Endothelial cell of umbilical vein (primary cell): ENCODE data around the gene PDK1. TPM values are rescaled to one million over a fixed set of nuclear protein-coding genes. Genes with fewer than 3 reads are reported as not detected.

Experiments used
- BruUV-seq: library from RNA; stranded (reverse); fragments of 400-500 nt; replicated peaks from 2 replicates; lab custom pipeline; 2021; lab: Mats Ljungman, UMichigan
- CTCF ChIA-PET: fragments of 300-600, 350-600 bp; sonication (Branson Sonifier 250); formaldehyde crosslinking; loops from one replicate; lab custom pipeline; 2021; ENCODE audit warnings: antibody characterized with exemption, inconsistent platforms; lab: Charles Lee
- POLR2A ChIA-PET: fragments of 300-600, 350-600 bp; sonication (Branson Sonifier 250); formaldehyde crosslinking; loops from one replicate; lab custom pipeline; 2021; ENCODE audit warnings: antibody characterized with exemption, inconsistent platforms; lab: Charles Lee
- DNase-seq: peaks from one replicate; pipeline ENCODE4 v3.0.0-alpha.2; 2011; ENCODE audit warnings: low read depth, low spot score
- FAIRE-seq: peaks from 2 replicates; lab custom pipeline; 2011; peaks lifted over from hg19 to GRCh38; lab: Jason Lieb, UNC
- H2AFZ ChIP-seq: 2 replicates; pipeline ENCODE4 v1.6.0; 2012; ENCODE audit warnings: low read depth, low read length, control low read depth, inconsistent platforms
- H3K27ac ChIP-seq: 2 replicates; pipeline ENCODE4 v1.5.1; 2011; ENCODE audit warnings: low read depth, mild to moderate bottlenecking, control low read depth, low read length, moderate library complexity; ENCODE audit not compliant: insufficient read depth
- H3K27me3 ChIP-seq, 2 experiments: 2 replicates each; pipeline versions ENCODE4 v1.6.0 to v1.6.1; 2011; ENCODE audit warnings: low read length in 2 of 2, mixed read lengths in 1 of 2; ENCODE audit not compliant: control insufficient read depth in 2 of 2, insufficient read depth in 2 of 2
- H3K36me3 ChIP-seq, 2 experiments: 2 replicates in 1 of 2; 3 replicates in 1 of 2; pipeline ENCODE4 v1.5.1; 2011; ENCODE audit warnings: low read length in 2 of 2, mild to moderate bottlenecking in 1 of 2, moderate library complexity in 1 of 2; ENCODE audit not compliant: control insufficient read depth in 2 of 2, insufficient read depth in 2 of 2; ENCODE audit errors: extremely low read depth in 1 of 2
- H3K4me1 ChIP-seq: 3 replicates; pipeline ENCODE4 v1.5.1; 2011; ENCODE audit warnings: mild to moderate bottlenecking, low read length; ENCODE audit not compliant: control insufficient read depth, insufficient read depth; ENCODE audit errors: extremely low read depth
- H3K4me2 ChIP-seq: 2 replicates; pipeline ENCODE4 v1.6.1; 2011; ENCODE audit warnings: low read length, control low read depth, mixed read lengths; ENCODE audit not compliant: insufficient read depth
- H3K4me3 ChIP-seq, 3 experiments: fragments of 200-600 bp in 1 of 3; sonication (generic), shearing (Covaris generic) in 1 of 3; replicated peaks in 1 of 3; 2 replicates each; pipeline ENCODE4 v1.5.1; 2011 to 2016; ENCODE audit warnings: control low read depth in 3 of 3, low read length in 3 of 3, mild to moderate bottlenecking in 2 of 3, inconsistent platforms in 1 of 3, low read depth in 1 of 3, moderate library complexity in 1 of 3; ENCODE audit not compliant: insufficient read depth in 1 of 3
- H3K79me2 ChIP-seq: 2 replicates; pipeline ENCODE4 v1.6.0; 2012; ENCODE audit warnings: low read length, inconsistent platforms; ENCODE audit not compliant: control insufficient read depth, insufficient read depth
- H3K9ac ChIP-seq: replicated peaks from 2 replicates; pipeline ENCODE3; 2011; ENCODE audit warnings: low read length, control low read depth; ENCODE audit not compliant: insufficient read depth; ENCODE audit errors: extremely low read depth
- H3K9me1 ChIP-seq: replicated peaks from 3 replicates; pipeline ENCODE4 v1.6.0; 2011; ENCODE audit warnings: mild to moderate bottlenecking, low read length; ENCODE audit not compliant: control insufficient read depth, insufficient read depth; ENCODE audit errors: extremely low read depth
- H3K9me3 ChIP-seq: replicated peaks from 2 replicates; pipeline ENCODE4 v1.5.1; 2012; ENCODE audit warnings: low read length, inconsistent platforms; ENCODE audit not compliant: control insufficient read depth, insufficient read depth
- H4K20me1 ChIP-seq: replicated peaks from 2 replicates; pipeline ENCODE3; 2011; ENCODE audit warnings: mild to moderate bottlenecking, low read length; ENCODE audit not compliant: control insufficient read depth, insufficient read depth; ENCODE audit errors: extremely low read depth
- EZH2 ChIP-seq: IDR thresholded peaks from 2 replicates; pipeline ENCODE4 v1.6.1; 2012; ENCODE audit warnings: borderline replicate concordance, low read depth, mild to moderate bottlenecking, moderate library complexity, low read length, inconsistent platforms; ENCODE audit not compliant: severe bottlenecking
- FOS ChIP-seq: IDR thresholded peaks from 2 replicates; pipeline ENCODE4 v1.6.1; 2011; ENCODE audit warnings: mild to moderate bottlenecking, low read length, moderate library complexity, borderline replicate concordance; ENCODE audit not compliant: insufficient read depth
- GATA2 ChIP-seq: IDR thresholded peaks from 2 replicates; pipeline ENCODE4 v1.7.0; 2011; ENCODE audit warnings: low read depth, mild to moderate bottlenecking, moderate library complexity, mixed read lengths, low read length; ENCODE audit not compliant: insufficient read length, insufficient read depth
- JUN ChIP-seq: IDR thresholded peaks from 2 replicates; pipeline ENCODE4 v1.6.1; 2011; ENCODE audit warnings: borderline replicate concordance, low read depth; ENCODE audit not compliant: insufficient read length, insufficient read depth
- MYC ChIP-seq: IDR thresholded peaks from one replicate; pipeline ENCODE4 v1.6.1; 2011; ENCODE audit warnings: mild to moderate bottlenecking, low read depth, low read length
- POLR2A ChIP-seq: IDR thresholded peaks from 2 replicates; pipeline ENCODE4 v1.6.1; 2012; ENCODE audit warnings: low read depth, mild to moderate bottlenecking, control low read depth, low read length
- POLR2AphosphoS5 ChIP-seq: IDR thresholded peaks from 2 replicates; pipeline ENCODE4 v1.6.1; 2012; ENCODE audit warnings: low read depth, mild to moderate bottlenecking, control low read depth, low read length, moderate library complexity; ENCODE audit not compliant: insufficient read depth
- dilution Hi-C: fragments of 300-500 bp; cut with MboI; formaldehyde crosslinking; loops from one replicate; pipeline ENCODE4 v1.15.0; 2019; ENCODE audit warnings: low sequenced_read_pairs; ENCODE audit not compliant: extremely low pct_ligation_motif_present
- intact Hi-C: fragments of 100-400 bp; cut with micrococcal nuclease; formaldehyde crosslinking; loops from one replicate; pipeline ENCODE4 v1.10.0; 2022
- polyA plus RNA-seq, 4 experiments: library from polyadenylated mRNA; depleted of rRNA in 3 of 4; stranded (reverse) in 3 of 4; unstranded in 1 of 4; fragments of >200 nt; gene quantifications; 2 replicates each; pipeline versions ENCODE4 v1.2.1 to v1.2.3, GENCODE V29; 2011 to 2012; ENCODE audit warnings: missing spikeins in 1 of 4
- total RNA-seq: library from RNA; stranded (reverse); gene quantifications from 2 replicates; pipeline ENCODE4 v1.2.3, GENCODE V29; 2021
- TF ChIP-seq, protein P1 (sequence below): IDR thresholded peaks from 2 replicates; pipeline ENCODE4 v1.6.1; 2011; ENCODE audit not compliant: insufficient read depth, insufficient read length
- TF ChIP-seq, protein P2 (sequence below), 2 donors: IDR thresholded peaks; 1 replicate in 1 of 2; 2 replicates in 1 of 2; pipeline ENCODE4 v1.5.1; 2011; ENCODE audit warnings: low read length in 2 of 2, mild to moderate bottlenecking in 2 of 2, moderate library complexity in 2 of 2, control low read depth in 1 of 2, inconsistent platforms in 1 of 2, low read depth in 1 of 2; ENCODE audit not compliant: insufficient read depth in 1 of 2; ENCODE audit errors: extremely low read depth in 1 of 2

PDK1 gene
- total and polyA plus RNA-seq, 2 donors (not counting 3 experiments of a cell fraction or from before 2014, with no cell fraction given) = 3.7 to 16.9 TPM

DNA sequence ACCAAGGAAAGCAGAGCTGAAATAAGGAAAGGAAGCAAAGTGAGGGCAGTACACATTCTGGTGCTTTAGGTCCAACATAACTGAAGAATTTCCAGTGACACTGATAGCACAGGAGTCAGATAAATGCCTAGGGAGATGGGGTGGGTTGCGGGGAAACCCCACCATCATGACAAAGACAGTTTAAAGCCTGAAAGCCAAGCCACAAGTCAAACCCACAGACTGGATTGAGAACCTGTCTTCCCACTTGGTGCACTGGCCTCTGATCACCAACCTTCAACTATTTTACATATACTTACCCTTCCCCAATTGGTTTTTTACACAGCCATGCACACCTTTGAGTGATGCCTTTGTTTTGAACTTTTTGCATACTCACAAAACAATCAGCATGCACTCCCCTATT is 22.2 kb upstream of the PDK1 start:
- H3K4me1 ChIP-seq = no peaks in the 10 kb centered on the region
- intact Hi-C loops = no loop called here
- H2AFZ ChIP-seq = no peak overlapping the region
- no peaks in the 10 kb centered on the region for H3K9me3 ChIP-seq
- no TSS peak for BruUV-seq
- FAIRE-seq (no peak), DNase-seq (no peak)
- no peaks in the 10 kb centered on the region for H3K79me2 ChIP-seq
- no peak overlapping the region for H3K4me3 ChIP-seq
- POLR2A ChIA-PET = no interaction called here
- no peaks in the 10 kb centered on the region for H4K20me1 ChIP-seq
- H3K27ac ChIP-seq = no peak overlapping the region
- no peak overlapping the region for H3K4me2 ChIP-seq
- dilution Hi-C loops = no loop called here
- no peaks in the 10 kb centered on the region for H3K27me3 ChIP-seq
- no peak for TF ChIP-seq POLR2A
- no peak for TF ChIP-seq FOS
- TF ChIP-seq EZH2 = no peak
- no peak for TF ChIP-seq MYC
- TF ChIP-seq GATA2 = no peak
- TF ChIP-seq, protein P1, sequence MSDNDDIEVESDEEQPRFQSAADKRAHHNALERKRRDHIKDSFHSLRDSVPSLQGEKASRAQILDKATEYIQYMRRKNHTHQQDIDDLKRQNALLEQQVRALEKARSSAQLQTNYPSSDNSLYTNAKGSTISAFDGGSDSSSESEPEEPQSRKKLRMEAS = no peak
- TF ChIP-seq POLR2AphosphoS5 = no peak
- TF ChIP-seq JUN = no peak
- TF ChIP-seq, protein P2, sequence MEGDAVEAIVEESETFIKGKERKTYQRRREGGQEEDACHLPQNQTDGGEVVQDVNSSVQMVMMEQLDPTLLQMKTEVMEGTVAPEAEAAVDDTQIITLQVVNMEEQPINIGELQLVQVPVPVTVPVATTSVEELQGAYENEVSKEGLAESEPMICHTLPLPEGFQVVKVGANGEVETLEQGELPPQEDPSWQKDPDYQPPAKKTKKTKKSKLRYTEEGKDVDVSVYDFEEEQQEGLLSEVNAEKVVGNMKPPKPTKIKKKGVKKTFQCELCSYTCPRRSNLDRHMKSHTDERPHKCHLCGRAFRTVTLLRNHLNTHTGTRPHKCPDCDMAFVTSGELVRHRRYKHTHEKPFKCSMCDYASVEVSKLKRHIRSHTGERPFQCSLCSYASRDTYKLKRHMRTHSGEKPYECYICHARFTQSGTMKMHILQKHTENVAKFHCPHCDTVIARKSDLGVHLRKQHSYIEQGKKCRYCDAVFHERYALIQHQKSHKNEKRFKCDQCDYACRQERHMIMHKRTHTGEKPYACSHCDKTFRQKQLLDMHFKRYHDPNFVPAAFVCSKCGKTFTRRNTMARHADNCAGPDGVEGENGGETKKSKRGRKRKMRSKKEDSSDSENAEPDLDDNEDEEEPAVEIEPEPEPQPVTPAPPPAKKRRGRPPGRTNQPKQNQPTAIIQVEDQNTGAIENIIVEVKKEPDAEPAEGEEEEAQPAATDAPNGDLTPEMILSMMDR (IDR thresholded peaks at IDR 0.05; ENCODE audit: extremely low read depth in 1 of 2, insufficient read depth in 1 of 2, low read depth in 1 of 2, low read length in 2 of 2) = no peak
- CTCF ChIA-PET = no interaction called here
- no peaks in the 10 kb centered on the region for H3K36me3 ChIP-seq
- no peaks in the 10 kb centered on the region for H3K9me1 ChIP-seq
- no peak overlapping the region for H3K9ac ChIP-seq
